Tibial artery (tissue), 4 donors: Measurements from ENCODE around the gene SUSD5.
A peak's percentile ranks its signal among the peaks of the same experiment; 100 is the strongest.

Experiments used
- DNase-seq, 2 donors: peaks; one replicate each; pipeline ENCODE4 v3.0.0-alpha.2; 2019
- H3K27ac ChIP-seq, 2 donors: fragments of 200-600 bp; sonication (generic) in 1 of 2; 1 replicate in 1 of 2; 2 replicates in 1 of 2; pipeline ENCODE4 v1.5.1; 2018 to 2019; ENCODE audit warnings: mild to moderate bottlenecking in 1 of 2
- H3K27me3 ChIP-seq, 2 donors: fragments of 200-600 bp; sonication (generic) in 1 of 2; one replicate each; pipeline versions ENCODE4 v1.5.1 to v1.6.0; 2016 to 2019
- H3K36me3 ChIP-seq, 3 donors: fragments of 200-600 bp; sonication (generic) in 2 of 3; one replicate each; pipeline ENCODE4 v1.5.1; 2016 to 2019; ENCODE audit warnings: mild to moderate bottlenecking in 2 of 3
- H3K4me1 ChIP-seq, 4 donors: fragments of 200-600 bp; sonication (generic) in 2 of 4; 1 replicate in 3 of 4; 2 replicates in 1 of 4; pipeline ENCODE4 v1.5.1; 2016 to 2019
- H3K4me3 ChIP-seq, 2 donors: fragments of 200-600 bp; sonication (generic) in 1 of 2; 1 replicate in 1 of 2; 2 replicates in 1 of 2; pipeline ENCODE4 v1.5.1; 2018 to 2019; ENCODE audit warnings: mild to moderate bottlenecking in 2 of 2
- H3K9me3 ChIP-seq, 3 donors: fragments of 200-600 bp; sonication (generic) in 1 of 3; one replicate each; pipeline ENCODE4 v1.5.1; 2016 to 2019
- intact Hi-C: fragments of 100-400 bp; cut with DNase I; formaldehyde crosslinking; loops from one replicate; pipeline ENCODE4 v1.15.0; 2023; ENCODE audit warnings: low total_unique reads
- TF ChIP-seq, protein P1 (sequence below), 2 experiments: fragments of 200-600 bp in 1 of 2; fragments of 450-650 bp in 1 of 2; IDR thresholded peaks; one replicate each; pipeline ENCODE4 v1.5.1; 2017 to 2019; ENCODE audit warnings: antibody characterized with exemption in 2 of 2, mild to moderate bottlenecking in 1 of 2, moderate library complexity in 1 of 2

Gene SUSD5

GRCh38 chr3:33215739-33216138, 2.9 kb downstream of the SUSD5 start:
- Histone ChIP-seq H3K4me1 (peaks cover 0 to 45% (median 8%) of the 10 kb centered on the region in 4 donors), H3K9me3 (no peaks in the 10 kb centered on the region), H3K27ac (peak overlapping the region; percentile 90 to 94), H3K27me3 (no peaks in the 10 kb centered on the region), H3K36me3 (peaks cover 10 to 30% (median 14%) of the 10 kb centered on the region in 3 donors), H3K4me3 (peak overlapping the region; percentile 64 to 73)
- intact Hi-C loops: loop anchor here (10.0 kb wide), 1 partner anchor 159 kb away; no protein-coding TSS in a partner anchor
- DNase-seq: no peak
- TF ChIP-seq, protein P1, sequence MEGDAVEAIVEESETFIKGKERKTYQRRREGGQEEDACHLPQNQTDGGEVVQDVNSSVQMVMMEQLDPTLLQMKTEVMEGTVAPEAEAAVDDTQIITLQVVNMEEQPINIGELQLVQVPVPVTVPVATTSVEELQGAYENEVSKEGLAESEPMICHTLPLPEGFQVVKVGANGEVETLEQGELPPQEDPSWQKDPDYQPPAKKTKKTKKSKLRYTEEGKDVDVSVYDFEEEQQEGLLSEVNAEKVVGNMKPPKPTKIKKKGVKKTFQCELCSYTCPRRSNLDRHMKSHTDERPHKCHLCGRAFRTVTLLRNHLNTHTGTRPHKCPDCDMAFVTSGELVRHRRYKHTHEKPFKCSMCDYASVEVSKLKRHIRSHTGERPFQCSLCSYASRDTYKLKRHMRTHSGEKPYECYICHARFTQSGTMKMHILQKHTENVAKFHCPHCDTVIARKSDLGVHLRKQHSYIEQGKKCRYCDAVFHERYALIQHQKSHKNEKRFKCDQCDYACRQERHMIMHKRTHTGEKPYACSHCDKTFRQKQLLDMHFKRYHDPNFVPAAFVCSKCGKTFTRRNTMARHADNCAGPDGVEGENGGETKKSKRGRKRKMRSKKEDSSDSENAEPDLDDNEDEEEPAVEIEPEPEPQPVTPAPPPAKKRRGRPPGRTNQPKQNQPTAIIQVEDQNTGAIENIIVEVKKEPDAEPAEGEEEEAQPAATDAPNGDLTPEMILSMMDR (IDR thresholded peaks at IDR 0.05): no peak

DNA sequence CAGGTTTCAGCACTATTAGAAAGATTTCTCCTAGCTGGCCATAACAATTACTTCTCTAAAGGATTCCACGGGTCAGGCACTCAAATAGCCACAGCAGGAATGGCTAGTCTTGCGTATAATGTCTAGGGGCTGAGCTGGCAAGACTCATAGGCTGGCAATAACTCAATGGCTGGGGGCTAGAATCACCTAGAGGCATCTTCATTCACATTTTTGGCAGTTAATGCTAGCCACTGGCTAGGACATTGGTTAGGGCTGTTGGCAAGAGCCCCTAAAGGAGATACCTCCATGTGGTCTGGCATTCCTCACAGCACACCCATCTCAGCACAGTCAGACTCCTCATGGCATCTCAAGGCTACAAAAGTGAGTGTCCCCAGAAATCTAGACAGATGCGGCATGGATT, 6.2 kb downstream of the SUSD5 start:
- TF ChIP-seq, protein P1 (IDR thresholded peaks at IDR 0.05): no peak
- Histone ChIP-seq H3K4me3 (no peak overlapping the region), H3K4me1 (peaks cover 0 to 44% (median 5%) of the 10 kb centered on the region in 4 donors), H3K27me3 (no peaks in the 10 kb centered on the region), H3K9me3 (no peaks in the 10 kb centered on the region), H3K27ac (peak overlapping the region; percentile 36 to 50), H3K36me3 (peaks cover 22 to 58% (median 23%) of the 10 kb centered on the region in 3 donors)
- no peak for DNase-seq
- intact Hi-C loops: loop anchor here (10.0 kb wide), 1 partner anchor 162 kb away; no protein-coding TSS in a partner anchor

- Histone ChIP-seq H3K36me3 (peaks cover 26 to 66% (median 27%) of the 10 kb centered on the region in 3 donors), H3K27ac (peak overlapping the region; percentile 36 to 50), H3K27me3 (no peaks in the 10 kb centered on the region), H3K4me3 (no peak overlapping the region), H3K4me1 (peaks cover 0 to 44% (median 5%) of the 10 kb centered on the region in 4 donors), H3K9me3 (no peaks in the 10 kb centered on the region)
- TF ChIP-seq, protein P1 (IDR thresholded peaks at IDR 0.05): no peak
- intact Hi-C loops: loop anchor here (10.0 kb wide), 1 partner anchor 163 kb away; no protein-coding TSS in a partner anchor
- DNase-seq: peak; percentile 37 to 79
These were observed 7.2 kb downstream of the SUSD5 start for GRCh38 chr3:33211444-33211843.

DNA sequence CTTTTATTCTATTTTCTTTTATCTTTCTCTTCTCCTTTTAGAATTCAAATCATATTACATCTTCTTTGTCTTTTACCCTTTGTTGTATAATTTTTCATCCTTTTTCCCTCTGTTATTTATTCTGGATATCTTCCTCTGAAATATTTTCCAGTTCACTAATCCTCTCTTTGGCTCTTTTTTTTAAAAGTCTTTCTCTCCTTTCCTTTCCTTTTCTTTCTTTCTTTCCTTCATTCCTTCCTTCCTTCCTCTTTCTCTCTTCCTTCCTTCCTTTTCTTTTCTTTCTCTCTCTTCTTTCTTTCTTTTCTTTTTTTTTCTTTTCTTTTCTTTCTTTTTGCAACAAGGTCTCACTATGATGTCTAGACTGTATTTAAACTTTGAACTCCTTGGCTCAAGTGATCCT, 9.3 kb downstream of the SUSD5 start:
- TF ChIP-seq, protein P1 (IDR thresholded peaks at IDR 0.05): no peak
- no peak for DNase-seq
- intact Hi-C loops: no loop called here
- Histone ChIP-seq H3K9me3 (no peaks in the 10 kb centered on the region), H3K36me3 (peaks cover 26 to 81% (median 37%) of the 10 kb centered on the region in 3 donors), H3K27ac (no peak overlapping the region), H3K4me1 (peaks cover 0 to 44% (median 2%) of the 10 kb centered on the region in 4 donors), H3K27me3 (no peaks in the 10 kb centered on the region), H3K4me3 (no peak overlapping the region)

DNA sequence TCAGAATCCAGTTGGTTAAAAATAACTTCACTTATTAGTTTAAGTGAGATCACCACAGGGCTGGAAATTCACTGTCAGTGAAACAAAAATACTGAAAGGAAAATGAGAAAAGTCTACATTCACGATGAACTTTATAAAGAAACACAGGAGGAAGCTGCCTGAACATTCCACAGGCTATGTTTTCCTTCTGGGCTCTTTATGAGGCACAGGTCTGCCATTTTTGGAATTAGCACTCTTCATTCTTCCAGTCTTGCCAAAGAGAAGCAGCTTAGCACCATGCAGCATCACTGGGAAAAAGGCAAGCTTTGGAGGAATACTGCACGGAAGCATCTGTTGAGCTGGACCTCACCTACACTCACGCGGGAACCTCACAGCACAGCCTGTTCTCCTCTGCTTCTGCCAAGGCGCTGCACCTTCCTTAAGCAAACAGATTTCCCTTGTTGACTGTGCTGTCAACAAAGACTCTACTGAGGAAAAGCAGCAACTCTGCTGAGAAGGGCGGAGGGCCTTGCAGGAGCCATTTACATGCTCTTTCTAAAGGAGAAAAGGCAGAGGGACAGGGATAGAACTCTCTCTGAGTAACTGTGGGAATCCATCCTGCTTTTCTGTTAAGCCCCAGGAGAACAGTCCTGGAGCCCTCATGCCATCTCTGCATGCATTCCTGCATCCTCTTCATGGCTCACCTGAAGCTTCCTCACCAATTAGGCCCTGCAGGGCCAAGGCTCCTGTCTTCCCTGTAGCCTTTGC, 15.7 kb downstream of the SUSD5 start:
- intact Hi-C loops: no loop called here
- Histone ChIP-seq H3K4me1 (peaks cover 0 to 64% (median 33%) of the 10 kb centered on the region in 4 donors), H3K27me3 (no peaks in the 10 kb centered on the region), H3K36me3 (peaks cover 6 to 32% (median 31%) of the 10 kb centered on the region in 3 donors), H3K4me3 (no peak overlapping the region), H3K27ac (peak overlapping the region; percentile 75 to 85), H3K9me3 (no peaks in the 10 kb centered on the region)
- TF ChIP-seq, protein P1 (IDR thresholded peaks at IDR 0.05): no peak
- DNase-seq: no peak
